HepG2 (cell line): ENCODE measurements around the gene NPDC1. TPM values are rescaled to one million over a fixed set of nuclear protein-coding genes. Genes with fewer than 3 reads are reported as not detected.

Experiments
- ATM ChIP-seq: fragments of 450-650 bp; IDR thresholded peaks from 2 replicates; pipeline ENCODE4 v1.7.1; 2017; ENCODE audit warnings: mild to moderate bottlenecking, borderline replicate concordance
- HDAC2 ChIP-seq: sonication (generic); formaldehyde crosslinking; IDR thresholded peaks from 2 replicates; pipeline ENCODE4 v1.4.0; 2020; ENCODE audit warnings: missing genetic modification reagents
- KLF6 ChIP-seq: IDR thresholded peaks from 2 replicates; pipeline ENCODE4 v1.8.0; 2016; ENCODE audit warnings: missing biosample characterization, missing genetic modification reagents
- LRRFIP1 ChIP-seq: sonication (generic); formaldehyde crosslinking; conservative IDR thresholded peaks from 2 replicates; pipeline ENCODE4 v1.4.0; 2020; ENCODE audit warnings: missing genetic modification reagents
- NR2F2 ChIP-seq: IDR thresholded peaks from 2 replicates; pipeline ENCODE4 v1.6.1; 2012; ENCODE audit warnings: low read depth, inconsistent platforms, borderline replicate concordance
- PAWR ChIP-seq: sonication (generic); formaldehyde crosslinking; IDR thresholded peaks from 2 replicates; pipeline ENCODE4 v1.4.0; 2020; ENCODE audit warnings: missing genetic modification reagents, mild to moderate bottlenecking, borderline replicate concordance
- RXRB ChIP-seq: IDR thresholded peaks from 2 replicates; pipeline ENCODE4 v1.6.1; 2016; ENCODE audit warnings: borderline replicate concordance, missing genetic modification reagents, missing compliant biosample characterization
- ZHX2 ChIP-seq, 2 experiments: sonication (generic) in 1 of 2; formaldehyde crosslinking in 1 of 2; IDR thresholded peaks; 2 replicates each; pipeline versions ENCODE4 v1.6.1 to v1.9.0; 2014 to 2022; ENCODE audit warnings: antibody characterized with exemption in 1 of 2, borderline replicate concordance in 1 of 2, inconsistent platforms in 1 of 2, low read depth in 1 of 2, missing genetic modification reagents in 1 of 2
- ZNF792 ChIP-seq: IDR thresholded peaks from 2 replicates; pipeline ENCODE4 v1.6.1; 2016
- polyA plus RNA-seq, 8 experiments: library from polyadenylated mRNA; depleted of rRNA in 3 of 8; stranded (reverse) in 7 of 8; unstranded in 1 of 8; fragments of >200 nt; fragmentation: Illumina TruSeq in 4 of 8; extraction: Trizol in 4 of 8; gene quantifications; 2 replicates each; pipeline versions ENCODE4 v1.2.1 to v1.2.3, GENCODE V29; 2011 to 2016; ENCODE audit warnings: low read depth in 4 of 8, missing spikeins in 1 of 8, mixed read lengths in 1 of 8; ENCODE audit not compliant: insufficient read depth in 1 of 8
- total RNA-seq, 5 experiments: library from RNA; depleted of rRNA; stranded (reverse); fragments of >200 nt; fragmentation: Illumina TruSeq; extraction: Trizol; gene quantifications; 2 replicates each; pipeline ENCODE4 v1.2.3, GENCODE V29; 2016; ENCODE audit warnings: low read depth in 1 of 5
- TF ChIP-seq, protein P1 (sequence below): sonication (generic); formaldehyde crosslinking; IDR thresholded peaks from 2 replicates; pipeline ENCODE4 v1.4.0; 2020; ENCODE audit warnings: missing genetic modification reagents
- TF ChIP-seq, protein P2 (sequence below): sonication (generic); formaldehyde crosslinking; IDR thresholded peaks from 2 replicates; pipeline ENCODE4 v1.4.0; 2020; ENCODE audit warnings: missing genetic modification reagents

NPDC1 gene
- total and polyA plus RNA-seq, 2 of the 13 experiments (the other 11 are each of a cell fraction or from before 2014, with no cell fraction given), result 0.84 to 5.4 TPM

DNA sequence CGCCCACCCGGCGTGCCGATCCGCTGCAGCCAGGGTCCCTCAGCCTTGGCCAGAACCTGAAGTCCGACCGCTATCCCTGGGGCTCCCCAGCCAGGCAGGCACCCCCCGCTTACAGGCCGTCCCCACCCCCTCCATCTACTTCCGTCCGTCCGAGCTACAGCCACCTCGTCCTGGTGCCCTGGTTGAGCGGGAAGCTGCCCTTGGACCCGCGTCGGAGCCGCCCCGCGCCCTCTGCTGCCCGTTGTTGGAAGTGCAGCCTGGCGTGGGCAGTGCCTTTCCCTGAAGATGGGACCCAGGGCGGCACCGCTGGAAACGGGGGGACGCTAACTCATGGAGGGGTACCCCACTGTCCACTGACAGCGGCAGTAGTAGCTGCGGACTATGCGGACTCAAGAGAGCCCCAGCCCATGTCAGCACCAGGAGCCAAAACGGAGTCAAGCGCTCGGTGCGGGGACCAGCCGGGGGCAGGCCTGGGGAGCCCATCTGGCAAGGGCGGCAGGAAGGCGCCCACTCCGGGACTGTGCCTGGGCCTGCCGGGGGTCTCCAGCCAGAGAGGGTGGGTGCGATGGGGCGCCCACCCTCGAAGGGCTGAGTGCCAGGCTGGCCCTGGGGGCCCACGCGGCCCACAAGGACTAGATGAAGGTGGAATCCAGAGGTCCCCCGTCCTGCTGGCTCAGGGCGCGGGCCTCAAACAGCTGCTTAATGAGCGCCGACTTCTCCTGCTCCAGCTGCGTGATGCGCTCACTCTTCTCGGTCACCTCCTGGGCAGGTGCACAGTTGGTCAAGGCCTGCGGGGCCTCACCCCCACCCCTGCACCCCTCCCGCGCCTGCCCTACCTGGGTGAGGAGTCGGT is 18.3 kb upstream of the NPDC1 start (continued):
- TF ChIP-seq RXRB (CRISPR knock-in tag) (peak; percentile 31; the same call in 1 of the 2 replicates), ZNF792 (CRISPR knock-in tag) (peak; percentile 77; the same call in 1 of the 2 replicates), PAWR (CRISPR knock-in tag) (no peak), ZHX2 (IDR thresholded peaks at IDR 0.05; ENCODE audit: low read depth) (no peak), ZHX2 (CRISPR knock-in tag; IDR thresholded peaks at IDR 0.05; ENCODE audit: borderline replicate concordance) (no peak), HDAC2 (CRISPR knock-in tag) (peak; percentile 22; the same call in 1 of the 2 replicates), LRRFIP1 (no peak), ATM (no peak), NR2F2 (no peak), KLF6 (CRISPR knock-in tag) (no peak)
- TF ChIP-seq, protein P1, sequence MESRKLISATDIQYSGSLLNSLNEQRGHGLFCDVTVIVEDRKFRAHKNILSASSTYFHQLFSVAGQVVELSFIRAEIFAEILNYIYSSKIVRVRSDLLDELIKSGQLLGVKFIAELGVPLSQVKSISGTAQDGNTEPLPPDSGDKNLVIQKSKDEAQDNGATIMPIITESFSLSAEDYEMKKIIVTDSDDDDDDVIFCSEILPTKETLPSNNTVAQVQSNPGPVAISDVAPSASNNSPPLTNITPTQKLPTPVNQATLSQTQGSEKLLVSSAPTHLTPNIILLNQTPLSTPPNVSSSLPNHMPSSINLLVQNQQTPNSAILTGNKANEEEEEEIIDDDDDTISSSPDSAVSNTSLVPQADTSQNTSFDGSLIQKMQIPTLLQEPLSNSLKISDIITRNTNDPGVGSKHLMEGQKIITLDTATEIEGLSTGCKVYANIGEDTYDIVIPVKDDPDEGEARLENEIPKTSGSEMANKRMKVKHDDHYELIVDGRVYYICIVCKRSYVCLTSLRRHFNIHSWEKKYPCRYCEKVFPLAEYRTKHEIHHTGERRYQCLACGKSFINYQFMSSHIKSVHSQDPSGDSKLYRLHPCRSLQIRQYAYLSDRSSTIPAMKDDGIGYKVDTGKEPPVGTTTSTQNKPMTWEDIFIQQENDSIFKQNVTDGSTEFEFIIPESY, result peak; percentile 77
- TF ChIP-seq, protein P2, sequence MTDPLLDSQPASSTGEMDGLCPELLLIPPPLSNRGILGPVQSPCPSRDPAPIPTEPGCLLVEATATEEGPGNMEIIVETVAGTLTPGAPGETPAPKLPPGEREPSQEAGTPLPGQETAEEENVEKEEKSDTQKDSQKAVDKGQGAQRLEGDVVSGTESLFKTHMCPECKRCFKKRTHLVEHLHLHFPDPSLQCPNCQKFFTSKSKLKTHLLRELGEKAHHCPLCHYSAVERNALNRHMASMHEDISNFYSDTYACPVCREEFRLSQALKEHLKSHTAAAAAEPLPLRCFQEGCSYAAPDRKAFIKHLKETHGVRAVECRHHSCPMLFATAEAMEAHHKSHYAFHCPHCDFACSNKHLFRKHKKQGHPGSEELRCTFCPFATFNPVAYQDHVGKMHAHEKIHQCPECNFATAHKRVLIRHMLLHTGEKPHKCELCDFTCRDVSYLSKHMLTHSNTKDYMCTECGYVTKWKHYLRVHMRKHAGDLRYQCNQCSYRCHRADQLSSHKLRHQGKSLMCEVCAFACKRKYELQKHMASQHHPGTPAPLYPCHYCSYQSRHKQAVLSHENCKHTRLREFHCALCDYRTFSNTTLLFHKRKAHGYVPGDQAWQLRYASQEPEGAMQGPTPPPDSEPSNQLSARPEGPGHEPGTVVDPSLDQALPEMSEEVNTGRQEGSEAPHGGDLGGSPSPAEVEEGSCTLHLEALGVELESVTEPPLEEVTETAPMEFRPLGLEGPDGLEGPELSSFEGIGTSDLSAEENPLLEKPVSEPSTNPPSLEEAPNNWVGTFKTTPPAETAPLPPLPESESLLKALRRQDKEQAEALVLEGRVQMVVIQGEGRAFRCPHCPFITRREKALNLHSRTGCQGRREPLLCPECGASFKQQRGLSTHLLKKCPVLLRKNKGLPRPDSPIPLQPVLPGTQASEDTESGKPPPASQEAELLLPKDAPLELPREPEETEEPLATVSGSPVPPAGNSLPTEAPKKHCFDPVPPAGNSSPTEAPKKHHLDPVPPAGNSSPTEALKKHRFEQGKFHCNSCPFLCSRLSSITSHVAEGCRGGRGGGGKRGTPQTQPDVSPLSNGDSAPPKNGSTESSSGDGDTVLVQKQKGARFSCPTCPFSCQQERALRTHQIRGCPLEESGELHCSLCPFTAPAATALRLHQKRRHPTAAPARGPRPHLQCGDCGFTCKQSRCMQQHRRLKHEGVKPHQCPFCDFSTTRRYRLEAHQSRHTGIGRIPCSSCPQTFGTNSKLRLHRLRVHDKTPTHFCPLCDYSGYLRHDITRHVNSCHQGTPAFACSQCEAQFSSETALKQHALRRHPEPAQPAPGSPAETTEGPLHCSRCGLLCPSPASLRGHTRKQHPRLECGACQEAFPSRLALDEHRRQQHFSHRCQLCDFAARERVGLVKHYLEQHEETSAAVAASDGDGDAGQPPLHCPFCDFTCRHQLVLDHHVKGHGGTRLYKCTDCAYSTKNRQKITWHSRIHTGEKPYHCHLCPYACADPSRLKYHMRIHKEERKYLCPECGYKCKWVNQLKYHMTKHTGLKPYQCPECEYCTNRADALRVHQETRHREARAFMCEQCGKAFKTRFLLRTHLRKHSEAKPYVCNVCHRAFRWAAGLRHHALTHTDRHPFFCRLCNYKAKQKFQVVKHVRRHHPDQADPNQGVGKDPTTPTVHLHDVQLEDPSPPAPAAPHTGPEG (CRISPR knock-in tag), result no peak
